HG03039 (cell line): ENCODE data around the gene PARP16.
"Not testable (repeated sequence)": the region's sequence is repeated elsewhere in the genome, so short reads cannot be mapped to it uniquely, and the experiment has no call there.

Experiments used
- ATAC-seq: cut with Tn5 transposase; IDR thresholded peaks from one replicate; pipeline ENCODE4 v1.9.1; 2021; ENCODE audit warnings: mild to moderate bottlenecking, moderate library complexity; ENCODE audit not compliant: unreplicated experiment

PARP16 gene

GRCh38 chr15:65278480-65278879 lies 8.2 kb downstream of the PARP16 start:
- ATAC-seq = no peak

GRCh38 chr15:65277015-65277414 lies 9.7 kb downstream of the PARP16 start:
- ATAC-seq = no peak

DNA sequence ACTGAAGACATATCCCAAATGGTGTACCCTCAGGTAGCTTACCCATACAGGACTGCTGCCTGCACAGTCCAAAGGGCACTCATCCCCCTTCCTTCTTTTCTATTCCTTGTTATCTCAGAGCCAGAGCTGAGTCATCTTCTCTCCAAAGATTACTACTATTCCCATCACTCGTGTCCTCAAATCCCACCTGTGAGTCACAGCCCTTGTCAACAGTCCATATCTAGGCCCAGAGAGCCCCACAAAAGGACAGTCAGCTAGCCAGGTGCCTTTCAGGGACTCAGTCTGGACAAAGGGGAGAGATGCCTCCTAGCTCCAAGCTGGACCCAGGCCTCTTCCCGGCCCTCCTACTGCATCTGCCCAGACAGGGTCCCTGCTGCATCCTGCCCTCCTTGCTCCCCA lies 11.0 kb downstream of the PARP16 start:
- no peak for ATAC-seq

DNA sequence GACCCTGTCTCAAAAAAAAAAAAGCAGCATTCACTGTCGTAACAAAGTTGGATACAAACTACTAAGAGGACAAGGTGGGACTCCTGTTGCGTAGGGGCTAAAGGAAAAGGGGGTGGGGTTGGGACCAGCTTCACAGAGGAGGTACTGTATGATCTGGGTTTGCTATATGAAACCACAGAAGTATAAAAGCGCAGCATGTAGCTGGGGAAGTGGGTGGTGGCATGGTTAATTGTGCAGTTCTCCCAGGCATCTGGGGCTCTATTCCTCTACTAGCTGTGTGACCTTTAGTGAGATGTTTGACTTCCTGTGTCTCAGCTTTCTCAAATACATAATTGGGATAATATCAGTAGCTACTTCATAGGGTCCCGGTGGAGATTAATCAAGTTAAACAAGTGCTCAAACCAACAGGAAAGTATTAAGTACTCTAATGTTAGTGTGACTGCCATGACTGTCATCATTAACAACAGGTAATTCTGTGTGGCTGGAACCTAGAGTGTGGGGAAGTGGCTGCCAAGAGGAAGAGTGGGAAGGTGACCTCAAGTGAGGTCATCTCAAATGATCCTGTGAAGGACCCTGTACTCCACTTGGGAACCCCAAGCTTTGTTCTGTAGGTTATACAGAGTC lies 11.5 kb downstream of the PARP16 start:
- ATAC-seq = no peak

- ATAC-seq = not testable (repeated sequence)
Measured at GRCh38 chr15:65270811-65271545, 15.7 kb downstream of the PARP16 start.

DNA sequence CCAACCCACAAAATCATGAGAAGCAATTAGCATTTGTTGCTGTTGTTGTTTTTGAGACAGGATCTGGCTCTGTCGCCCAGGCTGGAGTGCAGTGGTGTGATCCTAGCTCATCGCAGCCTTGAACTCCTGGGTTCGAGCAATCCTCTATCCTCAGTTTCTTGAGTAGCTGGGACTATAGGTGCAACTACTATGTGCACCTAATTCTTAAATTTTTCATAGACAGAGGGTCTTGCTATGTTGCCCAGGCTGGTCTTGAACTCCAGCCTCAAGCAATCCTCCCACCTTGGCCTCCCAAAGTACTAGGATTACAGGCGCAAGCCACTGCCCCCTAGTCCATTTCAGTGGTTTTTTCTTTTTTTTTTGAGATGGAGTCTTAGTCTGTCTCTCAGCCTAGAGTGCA lies 18.3 kb downstream of the PARP16 start:
- no peak for ATAC-seq

- no peak for ATAC-seq
Measured at GRCh38 chr15:65266469-65266868, 20.2 kb downstream of the PARP16 start.

DNA sequence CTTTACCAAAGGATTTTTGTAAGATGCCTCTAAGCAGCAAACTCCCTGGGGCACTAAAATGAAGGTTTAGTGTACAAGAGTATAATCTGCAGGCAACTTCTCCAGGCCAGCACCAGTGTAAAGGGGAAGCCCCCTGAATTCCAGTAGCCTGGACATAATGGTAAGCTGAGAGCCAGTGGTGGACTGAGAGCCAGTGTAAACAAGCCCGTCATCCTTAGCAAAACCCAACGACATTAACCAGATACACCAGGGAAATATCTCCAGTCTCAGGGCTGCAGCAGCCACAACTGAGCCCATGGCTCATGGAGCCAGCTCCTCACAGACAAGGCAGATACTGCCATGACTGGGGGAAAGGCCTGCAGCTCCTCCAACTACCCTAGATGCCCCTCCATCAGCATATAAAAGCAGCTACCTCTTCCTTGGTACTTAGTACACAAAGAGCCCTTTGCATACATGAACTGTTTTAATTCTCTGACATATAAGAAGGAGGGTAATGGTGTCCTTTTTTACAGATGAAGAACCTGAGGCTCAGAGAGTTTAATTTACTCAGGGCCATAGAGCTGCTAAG lies 21.7 kb downstream of the PARP16 start:
- ATAC-seq = no peak

GRCh38 chr15:65263313-65263712 lies 23.4 kb downstream of the PARP16 start:
- ATAC-seq = no peak

- ATAC-seq = no peak
Measured at GRCh38 chr15:65260968-65261367, 25.7 kb downstream of the PARP16 start.

DNA sequence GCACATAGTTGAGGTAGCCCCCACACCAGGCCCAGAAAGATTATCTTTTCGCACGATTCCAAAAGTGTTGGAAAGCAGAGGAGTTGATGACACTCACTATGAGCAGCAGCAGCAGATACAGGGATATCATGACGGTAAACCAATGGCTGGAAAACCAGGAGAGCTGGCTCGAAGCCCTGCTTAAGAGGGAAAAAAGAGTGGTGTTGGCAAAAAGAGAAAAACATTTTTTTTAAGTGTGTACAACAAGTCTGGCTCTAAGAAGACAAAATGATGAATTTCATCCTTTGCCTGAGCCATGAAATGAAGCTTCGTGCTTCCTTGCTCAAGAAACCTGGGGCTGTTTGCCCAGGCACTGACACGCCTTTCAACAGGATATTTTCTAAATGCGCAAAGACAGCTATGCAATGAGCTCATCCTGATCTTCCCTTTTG lies 27.3 kb downstream of the PARP16 start:
- no peak for ATAC-seq

GRCh38 chr15:65258375-65259262 lies 28.1 kb downstream of the PARP16 start:
- no peak for ATAC-seq

GRCh38 chr15:65255486-65256140 lies 31.1 kb downstream of the PARP16 start:
- no peak for ATAC-seq

- no peak for ATAC-seq
Measured at GRCh38 chr15:65254758-65255157, 31.9 kb downstream of the PARP16 start.

DNA sequence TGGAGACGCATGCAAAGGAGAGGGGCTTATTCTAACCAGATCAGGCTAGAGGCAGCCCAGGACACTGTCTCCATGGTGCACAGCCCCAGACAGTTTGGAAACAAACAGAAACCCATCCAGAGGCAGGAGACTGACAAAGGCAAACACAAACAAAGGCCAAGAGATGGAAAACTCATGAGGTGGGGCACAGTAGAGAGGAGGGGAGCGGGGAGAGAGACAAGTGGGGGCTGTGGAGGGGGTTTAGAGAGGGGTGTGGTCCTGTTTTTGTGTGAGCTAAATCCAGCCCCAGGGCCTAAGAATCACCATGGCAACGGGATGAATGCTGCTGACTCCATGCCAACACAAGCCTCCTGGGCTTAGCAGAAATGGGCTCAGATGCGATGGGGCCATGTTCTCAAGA lies 32.3 kb downstream of the PARP16 start:
- no peak for ATAC-seq

DNA sequence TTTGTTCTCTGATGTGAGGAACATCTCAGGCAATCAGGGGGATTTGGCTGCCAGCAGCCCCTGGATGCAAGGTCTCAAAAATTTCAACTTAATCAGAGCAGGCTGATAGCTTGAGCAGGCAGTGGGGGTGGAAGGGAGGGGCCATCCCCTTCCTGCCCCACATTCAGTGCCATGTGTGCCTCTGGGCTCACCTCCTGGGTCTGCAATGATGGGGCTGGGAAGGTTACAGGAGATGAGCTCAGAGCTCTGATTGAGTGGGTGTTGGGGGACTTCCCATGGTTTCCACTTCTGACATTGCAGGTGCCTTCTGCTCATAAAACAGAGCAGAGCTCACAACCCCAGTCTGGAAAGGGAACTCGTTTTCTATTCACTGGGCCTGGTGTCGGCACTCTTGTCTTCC lies 37.0 kb downstream of the PARP16 start:
- ATAC-seq = no peak

DNA sequence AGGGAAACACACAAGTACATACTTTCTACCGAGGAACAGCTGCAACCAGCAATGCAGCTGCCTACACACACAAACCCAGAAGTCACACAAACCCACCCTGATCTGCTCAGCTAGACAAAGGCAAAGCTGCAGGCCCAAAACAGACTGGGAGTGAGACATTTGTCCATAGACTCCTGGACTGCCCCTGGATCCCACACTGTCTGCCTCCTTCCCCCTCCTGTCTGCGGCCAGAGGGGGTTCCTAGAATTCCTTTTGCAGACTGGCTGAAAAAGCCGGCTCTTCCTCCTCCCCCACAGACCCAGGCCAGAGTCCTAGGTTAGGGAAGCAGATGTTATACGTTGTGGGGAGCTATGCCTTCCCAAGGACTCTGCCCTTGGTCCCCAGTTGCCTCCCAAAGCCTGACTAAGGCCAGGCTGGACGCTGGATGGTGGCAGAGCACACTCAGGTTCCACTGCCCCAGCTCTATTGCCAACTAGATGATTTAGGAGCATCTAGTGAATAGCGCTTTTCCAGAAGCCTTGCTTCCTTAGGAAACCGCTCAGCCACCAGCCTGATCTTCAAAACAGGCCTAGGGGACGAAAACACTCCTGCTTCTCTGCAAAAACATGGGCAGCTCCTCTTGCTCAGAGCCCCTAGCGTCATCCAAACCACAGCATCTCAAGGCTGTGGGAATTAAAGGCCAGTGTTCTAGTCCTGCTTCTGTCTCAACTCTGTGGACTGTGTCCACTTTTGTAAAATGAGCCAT lies 38.0 kb downstream of the PARP16 start:
- no peak for ATAC-seq

DNA sequence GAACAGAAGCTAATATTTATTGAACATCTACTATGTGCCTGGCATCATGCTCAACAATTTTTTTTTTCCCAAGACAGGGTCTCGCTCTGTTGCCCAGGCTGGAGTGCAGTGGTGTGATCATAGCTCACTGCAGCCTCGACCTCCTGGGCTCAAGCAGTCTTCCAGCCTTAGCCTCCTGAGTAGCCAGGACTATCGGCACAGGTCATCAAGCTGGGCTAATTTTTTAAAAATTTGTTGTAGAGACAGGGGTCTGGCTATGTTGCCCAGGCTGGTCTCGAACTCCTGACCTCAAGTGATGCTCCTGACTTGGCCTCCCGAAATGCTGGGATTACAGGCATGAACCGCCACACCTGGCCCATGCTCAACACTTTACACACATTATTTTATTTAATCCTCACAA lies 39.7 kb downstream of the PARP16 start:
- ATAC-seq = no peak

DNA sequence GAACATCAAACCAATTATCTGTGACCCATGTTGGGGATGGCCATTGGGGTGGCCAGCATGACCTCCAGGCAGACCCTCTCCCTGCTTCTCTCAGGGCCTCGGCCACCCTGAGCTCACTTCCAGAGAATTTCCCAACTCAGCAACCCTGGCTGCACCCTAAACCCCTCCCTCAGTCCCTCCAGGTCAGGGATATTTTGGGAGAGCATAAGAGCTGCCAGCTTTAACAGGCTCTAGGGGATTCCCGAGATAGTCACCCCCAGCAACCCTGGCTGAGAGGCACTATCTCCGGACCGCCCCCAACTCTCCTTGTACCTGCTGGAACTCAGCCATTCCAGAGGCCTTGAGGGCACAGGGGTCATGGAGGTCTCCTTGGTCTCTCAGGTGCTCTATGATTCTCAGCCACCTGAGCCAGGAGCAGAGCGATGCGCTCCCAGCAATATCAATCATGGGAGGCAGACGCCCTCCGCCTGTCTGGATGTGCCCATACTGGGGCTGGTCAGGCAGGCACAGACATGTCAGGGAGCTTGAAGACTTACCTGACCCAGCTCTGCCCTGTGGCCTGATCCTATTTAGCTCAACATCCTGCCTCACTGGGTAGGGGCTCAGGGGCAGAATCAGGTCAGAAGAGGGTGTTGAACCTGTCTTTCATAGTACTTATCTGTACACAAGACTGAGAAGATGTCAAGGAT lies 40.5 kb downstream of the PARP16 start:
- no peak for ATAC-seq
